ENCODE measurements around the gene CACNA1C.

DNA sequence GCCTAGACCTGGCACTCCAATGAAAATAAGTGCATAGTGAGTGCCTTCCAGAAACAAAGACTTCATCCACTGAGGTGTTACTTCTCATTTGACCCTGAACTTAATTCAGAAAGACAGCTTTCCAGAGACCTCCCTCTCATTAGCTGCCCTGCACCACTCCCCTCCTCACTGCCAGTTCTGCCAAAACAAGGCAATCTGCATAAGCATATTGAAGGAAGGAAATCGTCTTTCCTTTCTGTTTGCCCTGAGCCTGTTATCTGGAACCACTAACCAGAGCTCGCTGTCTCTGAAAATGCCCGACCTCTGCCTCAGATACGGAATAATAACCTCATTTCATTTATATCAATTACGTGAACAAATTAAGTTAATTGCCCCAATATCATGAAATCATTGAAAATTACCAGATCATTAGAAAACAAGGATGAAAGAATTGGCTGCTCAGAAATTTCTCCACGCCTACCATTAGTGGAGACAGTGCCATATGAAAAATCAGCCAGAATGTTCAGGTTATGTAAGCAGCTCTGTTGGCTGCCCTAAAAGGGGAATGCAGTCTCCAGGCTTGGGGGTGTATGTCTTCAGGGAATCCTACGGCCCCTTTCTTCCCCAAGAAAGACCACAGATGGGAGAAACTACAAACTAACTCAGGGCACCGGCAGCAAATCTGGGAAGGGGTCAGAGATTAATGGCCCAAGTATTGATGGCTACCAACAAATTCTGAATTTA is 592.1 kb downstream of the CACNA1C start:
- TF ChIP-seq POLR2A (IDR thresholded peaks at IDR 0.05; ENCODE audit: low read depth): no peak
- TF ChIP-seq, protein P1, sequence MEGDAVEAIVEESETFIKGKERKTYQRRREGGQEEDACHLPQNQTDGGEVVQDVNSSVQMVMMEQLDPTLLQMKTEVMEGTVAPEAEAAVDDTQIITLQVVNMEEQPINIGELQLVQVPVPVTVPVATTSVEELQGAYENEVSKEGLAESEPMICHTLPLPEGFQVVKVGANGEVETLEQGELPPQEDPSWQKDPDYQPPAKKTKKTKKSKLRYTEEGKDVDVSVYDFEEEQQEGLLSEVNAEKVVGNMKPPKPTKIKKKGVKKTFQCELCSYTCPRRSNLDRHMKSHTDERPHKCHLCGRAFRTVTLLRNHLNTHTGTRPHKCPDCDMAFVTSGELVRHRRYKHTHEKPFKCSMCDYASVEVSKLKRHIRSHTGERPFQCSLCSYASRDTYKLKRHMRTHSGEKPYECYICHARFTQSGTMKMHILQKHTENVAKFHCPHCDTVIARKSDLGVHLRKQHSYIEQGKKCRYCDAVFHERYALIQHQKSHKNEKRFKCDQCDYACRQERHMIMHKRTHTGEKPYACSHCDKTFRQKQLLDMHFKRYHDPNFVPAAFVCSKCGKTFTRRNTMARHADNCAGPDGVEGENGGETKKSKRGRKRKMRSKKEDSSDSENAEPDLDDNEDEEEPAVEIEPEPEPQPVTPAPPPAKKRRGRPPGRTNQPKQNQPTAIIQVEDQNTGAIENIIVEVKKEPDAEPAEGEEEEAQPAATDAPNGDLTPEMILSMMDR (IDR thresholded peaks at IDR 0.05): no peak
- TF ChIP-seq POLR2AphosphoS5 (IDR thresholded peaks at IDR 0.05): no peak
